Osteoblast (primary cell): Measurements from ENCODE around the gene GPR65. TPM values are rescaled to one million over a fixed set of nuclear protein-coding genes. Genes with fewer than 3 reads are reported as not detected.

ENCODE experiments used
- DNase-seq: peaks from one replicate; pipeline ENCODE4 v3.0.0; 2011; ENCODE audit warnings: low spot score, mixed read lengths; ENCODE audit not compliant: insufficient read length; ENCODE audit errors: missing footprints
- H2AFZ ChIP-seq: 2 replicates; pipeline ENCODE4 v1.6.0; 2011; ENCODE audit warnings: mild to moderate bottlenecking, low read length
- H3K27ac ChIP-seq: 2 replicates; pipeline ENCODE4 v1.5.1; 2011; ENCODE audit warnings: mild to moderate bottlenecking, low read depth, low read length, moderate library complexity
- H3K27me3 ChIP-seq: 2 replicates; pipeline ENCODE4 v1.6.0; 2012; ENCODE audit warnings: mild to moderate bottlenecking, control low read depth, inconsistent platforms, low read length, moderate library complexity; ENCODE audit not compliant: insufficient read depth
- H3K36me3 ChIP-seq: 2 replicates; pipeline ENCODE4 v1.5.1; 2011; ENCODE audit warnings: mild to moderate bottlenecking, low read length, control low read depth, moderate library complexity; ENCODE audit not compliant: insufficient read depth
- H3K4me1 ChIP-seq: 2 replicates; pipeline ENCODE4 v1.5.1; 2011; ENCODE audit warnings: mild to moderate bottlenecking, low read length, control low read depth, moderate library complexity; ENCODE audit not compliant: insufficient read depth
- H3K4me2 ChIP-seq: 2 replicates; pipeline ENCODE4 v1.6.0; 2011; ENCODE audit warnings: mild to moderate bottlenecking, low read length; ENCODE audit not compliant: insufficient read depth
- H3K4me3 ChIP-seq: fragments of 200-600 bp; sonication (generic); 3 replicates; pipeline ENCODE4 v1.5.1; 2012; ENCODE audit warnings: mild to moderate bottlenecking, low read length, inconsistent platforms; ENCODE audit not compliant: insufficient read depth
- H3K79me2 ChIP-seq: 2 replicates; pipeline ENCODE4 v1.6.0; 2012; ENCODE audit warnings: mild to moderate bottlenecking, low read length, control low read depth, inconsistent platforms; ENCODE audit not compliant: insufficient read depth
- H3K9me3 ChIP-seq: 2 replicates; pipeline ENCODE4 v1.5.1; 2011; ENCODE audit warnings: low read depth, low read length, control low read depth
- H4K20me1 ChIP-seq: 2 replicates; pipeline ENCODE4 v1.6.0; 2012; ENCODE audit warnings: mild to moderate bottlenecking, low read length, control low read depth; ENCODE audit not compliant: insufficient read depth
- total RNA-seq: library from RNA; depleted of rRNA; stranded (reverse); fragments of >200 nt; gene quantifications from 2 replicates; pipeline ENCODE4 v1.2.3, GENCODE V29; 2012
- TF ChIP-seq, protein P1 (sequence below): IDR thresholded peaks from 2 replicates; pipeline ENCODE4 v1.5.1; 2011; ENCODE audit warnings: mild to moderate bottlenecking, low read depth, low read length, moderate library complexity; ENCODE audit errors: extremely low read depth

GPR65 gene
- total RNA-seq, 1 donor: under 0.01 TPM

DNA sequence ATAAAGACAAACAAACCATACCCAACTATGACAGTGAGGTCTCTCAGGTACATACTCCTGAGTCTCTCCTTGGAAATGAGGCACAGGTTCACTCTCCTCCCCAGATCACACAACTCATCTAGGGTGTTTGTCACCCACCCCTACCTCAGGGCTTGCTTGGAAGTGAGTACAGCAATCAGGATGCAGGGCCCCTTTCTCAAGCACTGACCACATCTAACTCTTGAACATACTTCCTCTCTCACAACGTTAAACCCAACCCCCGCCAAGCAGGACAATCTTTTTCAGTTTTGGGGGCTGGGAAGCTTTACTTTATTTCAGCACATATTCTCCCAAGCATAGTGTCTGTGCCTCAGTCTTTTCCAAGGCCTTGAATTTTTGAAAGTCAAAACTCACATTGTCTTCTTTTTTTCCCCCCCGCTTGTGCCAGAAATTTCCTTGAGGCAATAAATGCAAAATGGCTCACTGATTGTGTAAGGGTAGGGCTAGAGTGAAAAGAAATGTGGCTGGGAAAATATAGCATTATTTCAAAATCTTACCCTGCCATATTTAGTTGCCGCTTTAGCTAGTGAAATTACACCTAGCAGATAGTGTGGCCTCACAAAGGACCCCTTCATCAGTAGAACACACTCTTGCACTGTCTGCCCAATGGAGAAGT lies 2.4 kb upstream of the GPR65 start:
- H3K27me3 ChIP-seq: no peaks in the 10 kb centered on the region
- no peak for DNase-seq
- no peak overlapping the region for H3K4me3 ChIP-seq

DNA sequence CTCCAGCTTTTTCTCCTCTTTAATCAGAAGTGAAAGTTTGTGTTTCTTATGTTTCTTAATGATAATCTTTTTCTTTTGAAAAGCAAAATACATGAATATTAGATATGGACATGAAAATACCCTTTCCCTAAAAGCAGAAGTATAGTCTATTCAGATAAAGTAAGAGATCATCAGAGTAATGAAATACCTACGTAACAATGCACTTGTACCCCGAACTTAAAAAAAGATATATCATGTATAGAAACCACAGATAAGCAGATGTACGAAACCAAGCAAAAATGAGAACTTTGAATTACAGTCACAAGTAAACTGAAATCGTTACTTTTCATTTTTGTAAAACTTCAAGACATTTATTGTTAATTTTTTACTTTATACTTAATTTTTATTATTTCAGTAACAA lies 1.5 kb upstream of the GPR65 start:
- Histone ChIP-seq H3K36me3 (no peaks in the 10 kb centered on the region), H3K4me2 (no peak overlapping the region), H3K27ac (no peak overlapping the region), H3K27me3 (no peaks in the 10 kb centered on the region), H2AFZ (no peak overlapping the region), H3K9me3 (no peaks in the 10 kb centered on the region), H4K20me1 (no peaks in the 10 kb centered on the region), H3K4me1 (no peaks in the 10 kb centered on the region), H3K79me2 (no peaks in the 10 kb centered on the region), H3K4me3 (no peak overlapping the region)
- DNase-seq: no peak
- TF ChIP-seq, protein P1, sequence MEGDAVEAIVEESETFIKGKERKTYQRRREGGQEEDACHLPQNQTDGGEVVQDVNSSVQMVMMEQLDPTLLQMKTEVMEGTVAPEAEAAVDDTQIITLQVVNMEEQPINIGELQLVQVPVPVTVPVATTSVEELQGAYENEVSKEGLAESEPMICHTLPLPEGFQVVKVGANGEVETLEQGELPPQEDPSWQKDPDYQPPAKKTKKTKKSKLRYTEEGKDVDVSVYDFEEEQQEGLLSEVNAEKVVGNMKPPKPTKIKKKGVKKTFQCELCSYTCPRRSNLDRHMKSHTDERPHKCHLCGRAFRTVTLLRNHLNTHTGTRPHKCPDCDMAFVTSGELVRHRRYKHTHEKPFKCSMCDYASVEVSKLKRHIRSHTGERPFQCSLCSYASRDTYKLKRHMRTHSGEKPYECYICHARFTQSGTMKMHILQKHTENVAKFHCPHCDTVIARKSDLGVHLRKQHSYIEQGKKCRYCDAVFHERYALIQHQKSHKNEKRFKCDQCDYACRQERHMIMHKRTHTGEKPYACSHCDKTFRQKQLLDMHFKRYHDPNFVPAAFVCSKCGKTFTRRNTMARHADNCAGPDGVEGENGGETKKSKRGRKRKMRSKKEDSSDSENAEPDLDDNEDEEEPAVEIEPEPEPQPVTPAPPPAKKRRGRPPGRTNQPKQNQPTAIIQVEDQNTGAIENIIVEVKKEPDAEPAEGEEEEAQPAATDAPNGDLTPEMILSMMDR: no peak

More for the DNA sequence above, 2.4 kb upstream of the GPR65 start:
- Histone ChIP-seq H3K4me2 (no peak overlapping the region), H3K79me2 (no peaks in the 10 kb centered on the region), H4K20me1 (no peaks in the 10 kb centered on the region), H3K27ac (no peak overlapping the region), H3K9me3 (no peaks in the 10 kb centered on the region), H2AFZ (no peak overlapping the region), H3K4me1 (no peaks in the 10 kb centered on the region), H3K36me3 (no peaks in the 10 kb centered on the region)
- TF ChIP-seq, protein P1: no peak

DNA sequence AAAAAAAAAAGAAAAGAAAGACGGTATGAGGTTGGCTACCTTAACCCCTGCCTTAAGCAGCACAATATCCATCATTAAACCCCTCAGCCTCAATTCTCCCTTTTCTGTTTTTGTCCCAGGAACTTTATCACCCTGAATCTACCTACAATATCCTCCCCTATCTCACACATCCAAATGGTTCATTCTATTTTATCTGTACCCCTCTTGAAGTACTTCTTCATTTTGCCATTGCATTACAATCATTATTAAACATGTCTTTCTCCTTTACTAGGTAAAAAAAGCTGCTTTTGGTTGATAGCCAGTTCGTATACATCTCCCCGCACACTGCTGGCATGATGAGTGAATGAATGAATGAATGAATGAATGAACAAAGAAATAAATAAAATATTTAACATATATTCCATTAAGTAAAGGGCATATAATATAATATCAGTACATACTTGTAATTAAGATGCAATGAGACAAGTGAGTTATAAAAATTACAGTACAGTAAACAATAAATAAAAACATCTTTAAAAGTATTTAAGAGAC lies 364 bp upstream of the GPR65 start:
- Histone ChIP-seq H3K4me2 (no peak overlapping the region), H3K27ac (no peak overlapping the region), H3K36me3 (no peaks in the 10 kb centered on the region), H4K20me1 (no peaks in the 10 kb centered on the region), H3K27me3 (no peaks in the 10 kb centered on the region), H3K4me1 (no peaks in the 10 kb centered on the region), H3K9me3 (no peaks in the 10 kb centered on the region), H2AFZ (no peak overlapping the region), H3K4me3 (no peak overlapping the region), H3K79me2 (no peaks in the 10 kb centered on the region)
- TF ChIP-seq, protein P1: no peak
- DNase-seq: no peak

DNA sequence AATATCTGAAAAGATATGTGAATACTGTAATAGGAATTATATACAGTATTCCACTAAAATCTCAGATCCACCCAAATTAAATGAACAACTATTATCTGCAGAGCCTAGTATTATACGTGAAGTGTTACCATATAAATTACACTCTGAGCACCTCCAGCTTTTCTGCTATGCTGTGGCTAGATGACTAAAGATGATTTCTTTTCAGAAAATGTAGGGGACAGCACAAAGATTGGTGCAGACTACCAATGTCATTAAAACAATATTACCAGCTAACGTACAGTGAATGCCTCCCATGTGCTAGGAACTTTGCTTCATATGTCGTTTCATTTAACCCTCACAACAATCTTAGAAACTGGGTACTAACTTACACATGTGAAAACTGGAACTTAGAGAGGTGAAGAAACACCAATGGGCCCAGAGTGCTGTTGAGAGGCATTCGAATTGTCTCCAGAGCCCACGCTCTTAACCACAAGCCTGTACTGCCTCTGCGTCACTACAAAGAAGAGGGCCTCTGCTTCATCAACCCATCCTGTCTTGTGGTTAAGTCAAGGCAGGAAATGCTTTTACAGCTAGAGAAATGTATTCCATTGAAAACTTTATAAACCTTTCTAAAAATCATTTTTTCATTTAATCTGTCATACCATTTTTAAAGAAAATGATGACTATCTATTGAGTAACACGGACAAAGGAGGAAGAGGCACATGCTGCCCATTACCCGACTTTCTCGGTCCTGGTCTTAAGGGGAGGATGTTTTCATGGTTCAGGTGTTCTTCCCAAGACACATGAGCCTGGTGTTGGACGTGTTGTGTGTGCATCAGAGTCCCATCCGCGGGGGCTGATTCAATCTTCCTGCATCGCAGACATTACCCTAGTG lies 1.3 kb downstream of the GPR65 start:
- no peak overlapping the region for H3K27ac ChIP-seq
- DNase-seq: no peak

More for the DNA sequence above, 1.3 kb downstream of the GPR65 start:
- Histone ChIP-seq H3K9me3 (no peaks in the 10 kb centered on the region), H4K20me1 (no peaks in the 10 kb centered on the region), H3K27me3 (no peaks in the 10 kb centered on the region), H3K4me3 (no peak overlapping the region), H3K79me2 (no peaks in the 10 kb centered on the region), H3K4me2 (no peak overlapping the region), H2AFZ (peak overlapping the region; percentile 3), H3K4me1 (no peaks in the 10 kb centered on the region), H3K36me3 (no peaks in the 10 kb centered on the region)
- TF ChIP-seq, protein P1: no peak
